Heart left ventricle (tissue), 13 donors: ENCODE measurements around the gene DIDO1.

Experiments used
- CTCF ChIP-seq, 12 donors: fragments of 200-600 bp; sonication (generic) in 4 of 12; IDR thresholded peaks; one replicate each; pipeline versions ENCODE4 v1.5.0 to v1.8.0; 2018 to 2022; ENCODE audit warnings: antibody characterized with exemption in 12 of 12, mild to moderate bottlenecking in 5 of 12
- POLR2A ChIP-seq, 2 donors: fragments of 450-650 bp; IDR thresholded peaks; one replicate each; pipeline ENCODE4 v1.6.1; 2017; ENCODE audit warnings: antibody characterized with exemption in 2 of 2, mild to moderate bottlenecking in 2 of 2, moderate library complexity in 2 of 2
- donor health status: ischemic (EF 13 %, LVEDD 7.1; RV severe dilation, severe dysfunction).
- donor health status: DM: no; HTN: yes; CAD: no.
- donor health status: DM: no; HTN: no; CAD: no.
- donor health status: ischemic (EF 25% LVEDD 6.9; RV normal size, moderate dysfunction).
- donor health status: ischemic (EF 25% LVEDD 5.7; RV mildly dilated, moderate dysfunction).
- donor health status: ischemic (EF 35%, LVEDD 5.7; RV mildly dilated, moderate dysfunction).
- donor health status: nonischemic (EF 11% LVEDD 7.7; RV severe dilation, severe dysfunction).
- donor health status: DM: yes; HTN: yes; CAD: no.
- donor health status: PGD.
- donor health status: ischemic (EF 29% LVEDD 5.4; RV normal size, mild dysfunction).
- donor health status: nonischemic (EF 23%, LVEDD 6.1; RV moderate dilation, normal function).

GRCh38 chr20:62892348-62893304, 33.7 kb downstream of the DIDO1 start:
- TF ChIP-seq POLR2A (IDR thresholded peaks at IDR 0.05): no peak
- no peak for TF ChIP-seq CTCF (IDR thresholded peaks at IDR 0.05)
